ENCODE results near the gene C1orf35.

Gene C1orf35

GRCh38 chr1:228141226-228142044 lies 38.3 kb upstream of the C1orf35 start:
- Histone ChIP-seq H3K4me3 (peak overlapping the region; percentile 99), H3K27ac (peak overlapping the region; percentile 98 to 99)
- TF ChIP-seq CTCF (IDR thresholded peaks at IDR 0.05) = no peak
- DNase-seq (ENCODE audit: low spot score) = peak; percentile 76

GRCh38 chr1:228140724-228141225 lies 37.6 kb upstream of the C1orf35 start:
- DNase-seq (ENCODE audit: low spot score) = no peak
- Histone ChIP-seq H3K27ac (peak overlapping the region; percentile 98 to 99), H3K4me3 (peak overlapping the region; percentile 99)
- TF ChIP-seq CTCF (IDR thresholded peaks at IDR 0.05) = no peak

DNA sequence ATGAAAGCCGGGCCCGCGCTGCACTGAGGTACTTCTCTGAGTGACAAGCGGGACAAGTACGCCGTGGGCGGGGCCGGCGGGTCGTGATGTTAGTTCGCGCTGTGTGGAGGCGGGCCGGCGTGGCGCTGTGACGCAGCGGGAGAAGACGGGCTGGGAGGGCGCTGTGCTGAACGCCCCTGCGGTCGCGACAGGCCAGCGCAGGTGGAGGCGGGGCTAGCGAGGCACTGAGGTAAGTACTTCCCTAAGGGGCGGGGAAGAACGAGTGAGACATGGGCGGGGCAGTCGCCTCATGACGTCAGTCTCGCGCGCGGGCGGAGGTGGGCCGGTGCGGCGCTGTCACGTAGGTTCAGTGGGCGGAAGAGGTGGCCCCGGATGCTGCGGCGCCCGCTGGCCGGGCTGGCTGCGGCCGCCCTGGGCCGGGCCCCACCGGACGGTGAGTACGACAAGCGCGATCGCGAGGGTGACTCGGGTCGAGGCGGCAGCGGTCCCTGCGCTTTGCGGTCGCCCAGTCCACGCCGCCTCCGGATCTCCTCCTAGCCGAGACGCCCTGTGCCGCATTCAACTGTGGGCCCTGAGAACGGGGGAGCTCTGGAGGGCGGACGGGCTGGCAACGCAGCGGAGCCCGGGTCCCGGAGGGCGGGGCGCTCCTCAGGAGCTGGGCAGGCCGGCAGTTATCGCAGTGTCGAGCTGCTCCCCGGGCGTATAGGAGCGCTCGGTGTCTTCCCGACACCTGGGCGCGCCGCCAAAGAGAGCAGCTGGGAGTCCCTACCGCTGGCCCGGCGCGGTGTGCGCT lies 37.0 kb upstream of the C1orf35 start, which contains the start of gene GUK1:
TSS of gene GUK1 (plus strand) at position 349 of the 793 bp plus-strand sequence. CDS start at position 373, 24 bp downstream.
- TF ChIP-seq CTCF (IDR thresholded peaks at IDR 0.05) = no peak

GRCh38 chr1:228139406-228139930 lies 36.3 kb upstream of the C1orf35 start:
- DNase-seq (ENCODE audit: low spot score) = no peak
- no peak for TF ChIP-seq CTCF (IDR thresholded peaks at IDR 0.05)
- H3K27ac ChIP-seq = peak overlapping the region; percentile 98 to 99
- peak overlapping the region; percentile 99 for H3K4me3 ChIP-seq

More for the DNA sequence above, 37.0 kb upstream of the C1orf35 start, which contains the start of gene GUK1:
- peak within 1 kb of the TSS; percentile 99 for H3K4me3 ChIP-seq
- peak within 1 kb of the TSS; percentile 98 to 99 for H3K27ac ChIP-seq
- peak; percentile 100 for DNase-seq (ENCODE audit: low spot score)

DNA sequence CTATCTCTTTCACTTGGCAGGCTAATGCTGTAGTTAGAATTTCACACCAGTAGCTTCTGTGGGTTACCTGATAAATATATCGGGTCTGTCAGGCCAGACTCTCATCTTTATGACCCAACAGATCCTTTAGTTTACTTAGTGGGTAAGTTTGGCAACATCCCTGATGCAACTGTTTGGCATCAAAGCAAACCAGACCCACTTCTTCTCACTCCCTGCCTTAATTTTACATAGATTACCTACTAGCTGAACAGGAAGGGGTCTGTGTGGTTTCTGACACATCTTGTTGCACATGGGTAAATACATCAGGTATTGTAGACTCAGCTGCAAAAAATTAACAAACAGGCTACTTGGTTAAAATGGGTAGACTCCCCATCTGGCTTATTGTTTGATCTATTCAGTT lies 33.8 kb upstream of the C1orf35 start:
- TF ChIP-seq CTCF (IDR thresholded peaks at IDR 0.05) = no peak

DNA sequence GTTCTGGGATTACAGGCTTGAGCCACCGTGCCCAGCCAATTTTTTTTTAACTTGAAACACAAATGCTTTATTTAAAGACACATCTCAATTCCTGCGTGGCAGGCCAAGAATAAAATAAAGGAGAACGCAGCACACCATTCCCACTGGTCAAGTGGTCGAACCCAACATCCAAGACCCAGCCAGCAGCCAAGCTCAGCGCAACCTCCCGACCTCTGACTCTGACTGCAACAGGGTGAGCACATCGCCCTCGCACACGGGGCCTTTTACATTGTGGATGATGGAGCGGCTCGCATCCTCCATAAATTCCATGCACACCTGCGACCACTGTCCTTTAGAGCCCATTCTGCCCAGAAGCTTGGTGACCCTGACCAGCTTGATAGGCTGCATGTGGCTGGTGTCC lies 31.5 kb upstream of the C1orf35 start:
- Histone ChIP-seq H3K4me3 (no peak overlapping the region), H3K27ac (no peak overlapping the region)
- no peak for DNase-seq (ENCODE audit: low spot score)
- TF ChIP-seq CTCF (IDR thresholded peaks at IDR 0.05) = no peak

More for the DNA sequence above, 33.8 kb upstream of the C1orf35 start:
- H3K4me3 ChIP-seq = no peak overlapping the region
- no peak for DNase-seq (ENCODE audit: low spot score)
- no peak overlapping the region for H3K27ac ChIP-seq

All from coronary artery (tissue), 2 donors.